Left ventricle myocardium inferior (tissue), 1 donor: ENCODE data around the gene ATP5ME. TPM values are rescaled to one million over a fixed set of nuclear protein-coding genes. Genes with fewer than 3 reads are reported as not detected.

ENCODE experiments used
- DNase-seq: peaks from one replicate; pipeline ENCODE4 v3.0.0-alpha.2; 2020
- H3K27ac ChIP-seq: fragments of 200-600 bp; replicated peaks from 2 replicates; pipeline ENCODE4 v1.8.0; 2021
- H3K27me3 ChIP-seq: fragments of 200-600 bp; 2 replicates; pipeline ENCODE4 v1.8.0; 2021; ENCODE audit warnings: low read depth
- H3K36me3 ChIP-seq: fragments of 200-600 bp; 2 replicates; pipeline ENCODE4 v1.8.0; 2021
- H3K4me1 ChIP-seq: fragments of 200-600 bp; 2 replicates; pipeline ENCODE4 v1.8.0; 2021
- H3K4me3 ChIP-seq: fragments of 200-600 bp; 2 replicates; pipeline ENCODE4 v1.8.0; 2021; ENCODE audit warnings: mild to moderate bottlenecking, moderate library complexity
- H3K9me3 ChIP-seq: fragments of 200-600 bp; replicated peaks from 2 replicates; pipeline ENCODE4 v1.8.0; 2021
- intact Hi-C: fragments of 100-400 bp; cut with micrococcal nuclease; formaldehyde crosslinking; loops from one replicate; pipeline ENCODE4 v1.11.0; 2022
- total RNA-seq: library from RNA; stranded (reverse); fragmentation: NEBNext Ultra II Directional; extraction: Animal tissue kit (Norgen Biotek cat#: 25700); gene quantifications from one replicate; pipeline ENCODE4 v1.2.1, GENCODE V29; 2021
- TF ChIP-seq, protein P1 (sequence below): fragments of 200-600 bp; IDR thresholded peaks from 2 replicates; pipeline ENCODE4 v1.8.0; 2021; ENCODE audit warnings: antibody characterized with exemption, mild to moderate bottlenecking, borderline replicate concordance
- donor health status: DM: no; HTN: yes; CAD: no; lungs with severe emphysema.

The ATP5ME gene
- total RNA-seq, 1 donor from 2014 or later: 914 TPM

DNA sequence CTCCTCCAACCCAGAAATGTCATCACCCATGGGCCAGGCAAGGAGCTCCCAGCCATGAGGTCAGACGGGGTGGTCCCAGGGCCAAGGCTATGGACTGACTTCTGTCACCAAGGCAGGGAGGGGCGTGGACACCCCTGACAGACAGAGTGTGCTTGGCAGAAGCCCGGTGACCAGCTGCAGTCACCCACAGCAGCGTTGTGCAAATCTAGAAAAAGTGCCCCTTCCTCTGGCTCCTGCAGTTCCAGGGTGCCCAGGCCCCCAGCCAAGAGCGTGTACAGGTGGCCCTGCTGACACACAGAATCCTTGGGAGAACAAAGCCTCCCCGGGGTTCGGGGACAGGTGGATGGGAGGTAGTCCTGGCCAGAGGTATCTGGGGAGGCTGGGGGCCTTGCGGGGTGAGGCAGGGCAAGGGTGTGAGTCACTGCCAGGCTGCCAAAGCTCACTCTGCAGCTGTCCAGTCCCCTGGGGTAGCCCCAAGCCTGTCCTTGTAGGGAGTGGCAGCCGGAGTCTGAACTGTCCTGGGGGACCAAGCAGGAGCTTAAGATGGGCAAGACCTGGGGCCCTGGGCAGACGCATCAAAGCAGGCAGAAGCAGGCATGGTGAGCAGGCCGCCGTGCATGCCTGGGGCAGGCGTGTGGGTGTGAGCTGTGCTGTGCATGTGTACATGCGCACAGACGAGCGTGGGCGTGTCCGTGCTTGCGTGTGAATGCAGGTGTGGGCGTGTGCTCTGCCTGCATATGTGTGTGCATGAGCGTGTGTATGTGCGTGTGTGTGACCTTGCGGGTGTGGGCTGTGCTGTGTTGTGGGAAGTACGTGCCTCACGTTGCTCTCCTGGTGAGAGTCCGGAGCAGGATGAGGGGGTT is 3.6 kb upstream of the ATP5ME start:
- Histone ChIP-seq H3K27me3 (no peaks in the 10 kb centered on the region), H3K4me1 (peaks cover 48% of the 10 kb centered on the region), H3K36me3 (peaks cover 6% of the 10 kb centered on the region), H3K9me3 (no peaks in the 10 kb centered on the region), H3K4me3 (no peak overlapping the region), H3K27ac (no peak overlapping the region)
- intact Hi-C loops: no loop called here
- TF ChIP-seq, protein P1, sequence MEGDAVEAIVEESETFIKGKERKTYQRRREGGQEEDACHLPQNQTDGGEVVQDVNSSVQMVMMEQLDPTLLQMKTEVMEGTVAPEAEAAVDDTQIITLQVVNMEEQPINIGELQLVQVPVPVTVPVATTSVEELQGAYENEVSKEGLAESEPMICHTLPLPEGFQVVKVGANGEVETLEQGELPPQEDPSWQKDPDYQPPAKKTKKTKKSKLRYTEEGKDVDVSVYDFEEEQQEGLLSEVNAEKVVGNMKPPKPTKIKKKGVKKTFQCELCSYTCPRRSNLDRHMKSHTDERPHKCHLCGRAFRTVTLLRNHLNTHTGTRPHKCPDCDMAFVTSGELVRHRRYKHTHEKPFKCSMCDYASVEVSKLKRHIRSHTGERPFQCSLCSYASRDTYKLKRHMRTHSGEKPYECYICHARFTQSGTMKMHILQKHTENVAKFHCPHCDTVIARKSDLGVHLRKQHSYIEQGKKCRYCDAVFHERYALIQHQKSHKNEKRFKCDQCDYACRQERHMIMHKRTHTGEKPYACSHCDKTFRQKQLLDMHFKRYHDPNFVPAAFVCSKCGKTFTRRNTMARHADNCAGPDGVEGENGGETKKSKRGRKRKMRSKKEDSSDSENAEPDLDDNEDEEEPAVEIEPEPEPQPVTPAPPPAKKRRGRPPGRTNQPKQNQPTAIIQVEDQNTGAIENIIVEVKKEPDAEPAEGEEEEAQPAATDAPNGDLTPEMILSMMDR: no peak
- no peak for DNase-seq

DNA sequence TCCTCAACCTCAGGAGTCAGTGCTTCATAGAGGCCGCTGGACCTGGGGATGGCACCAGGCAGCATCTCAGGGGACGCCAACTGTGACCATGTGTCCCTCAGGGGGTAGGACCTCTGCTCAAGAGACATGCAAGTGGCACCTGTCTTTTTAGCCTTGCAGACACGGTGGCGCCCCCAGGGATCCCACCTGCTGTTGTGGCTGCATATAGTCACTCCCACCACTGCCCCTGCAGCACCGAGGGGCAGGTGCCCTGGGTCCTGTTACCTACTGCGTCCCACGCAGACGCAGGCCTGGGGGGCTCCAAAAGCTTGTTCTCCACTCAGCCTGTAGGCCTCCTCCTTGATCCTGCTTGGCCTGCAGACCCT is 2.8 kb upstream of the ATP5ME start:
- H3K9me3 ChIP-seq: no peaks in the 10 kb centered on the region
- peaks cover 14% of the 10 kb centered on the region for H3K36me3 ChIP-seq
- peaks cover 51% of the 10 kb centered on the region for H3K4me1 ChIP-seq
- no peak overlapping the region for H3K27ac ChIP-seq
- H3K4me3 ChIP-seq: no peak overlapping the region
- no peak for DNase-seq
- TF ChIP-seq, protein P1: no peak
- intact Hi-C loops: no loop called here
- H3K27me3 ChIP-seq: no peaks in the 10 kb centered on the region

- H3K27ac ChIP-seq: no peak overlapping the region
- H3K27me3 ChIP-seq: no peaks in the 10 kb centered on the region
- peaks cover 20% of the 10 kb centered on the region for H3K36me3 ChIP-seq
- TF ChIP-seq, protein P1: no peak
- H3K4me1 ChIP-seq: peaks cover 50% of the 10 kb centered on the region
- no peaks in the 10 kb centered on the region for H3K9me3 ChIP-seq
- no peak for DNase-seq
- no peak overlapping the region for H3K4me3 ChIP-seq
- intact Hi-C loops: no loop called here
Measured at GRCh38 chr4:675980-676870, 2.1 kb upstream of the ATP5ME start.

GRCh38 chr4:675036-675882 is 1.2 kb upstream of the ATP5ME start:
- Histone ChIP-seq H3K27me3 (no peaks in the 10 kb centered on the region), H3K27ac (peak overlapping the region; percentile 93), H3K4me1 (peaks cover 40% of the 10 kb centered on the region), H3K4me3 (peak overlapping the region; percentile 87), H3K9me3 (no peaks in the 10 kb centered on the region), H3K36me3 (peaks cover 28% of the 10 kb centered on the region)
- intact Hi-C loops: no loop called here
- TF ChIP-seq, protein P1: no peak
- DNase-seq: peak; percentile 33
